WTC11 (cell line): ENCODE results near the gene DTNBP1. TPM values are rescaled to one million over a fixed set of nuclear protein-coding genes. Genes with fewer than 3 reads are reported as not detected.

Experiments
- ATAC-seq: fragments of 200-7000 bp; cut with Tn5 transposase; 2 replicates; pipeline ENCODE4 v1.10.0; 2021; ENCODE audit warnings: mild to moderate bottlenecking, moderate library complexity
- CTCF ChIA-PET: fragments of 300-600 bp; sonication (Branson Sonifier 250); formaldehyde crosslinking; loops from one replicate; lab custom pipeline; 2021; ENCODE audit warnings: antibody characterized with exemption; lab: Charles Lee
- POLR2A ChIA-PET: fragments of 350-600 bp; sonication (Branson Sonifier 250); formaldehyde crosslinking; loops from one replicate; lab custom pipeline; 2021; ENCODE audit warnings: antibody characterized with exemption; lab: Charles Lee
- DNase-seq: peaks from one replicate; pipeline ENCODE4 v3.0.0; 2021; ENCODE audit warnings: low spot score
- H3K27ac Mint-ChIP-seq: 2 replicates; pipeline ENCODE4 v1.8.0; 2021; ENCODE audit warnings: mixed read lengths
- H3K27me3 Mint-ChIP-seq: 2 replicates; pipeline ENCODE4 v1.8.0; 2021; ENCODE audit warnings: low read depth, mild to moderate bottlenecking, moderate library complexity, mixed read lengths
- H3K36me3 Mint-ChIP-seq: 2 replicates; pipeline ENCODE4 v1.8.0; 2021; ENCODE audit warnings: mixed read lengths
- H3K4me1 Mint-ChIP-seq: 2 replicates; pipeline ENCODE4 v1.8.0; 2022; ENCODE audit warnings: mixed read lengths
- H3K4me3 Mint-ChIP-seq: 2 replicates; pipeline ENCODE4 v1.8.0; 2021; ENCODE audit warnings: mild to moderate bottlenecking, moderate library complexity, mixed read lengths
- H3K9me3 Mint-ChIP-seq: 2 replicates; pipeline ENCODE4 v1.8.0; 2021; ENCODE audit warnings: mixed read lengths
- ARID4B ChIP-seq: sonication (generic); formaldehyde crosslinking; IDR thresholded peaks from 2 replicates; pipeline ENCODE4 v1.8.0; 2023; ENCODE audit warnings: missing genetic modification reagents, mild to moderate bottlenecking, borderline replicate concordance
- ATF1 ChIP-seq: sonication (generic); formaldehyde crosslinking; IDR thresholded peaks from 2 replicates; pipeline ENCODE4 v1.8.1; 2023; ENCODE audit warnings: mild to moderate bottlenecking, moderate library complexity, missing genetic modification reagents
- GTF2I ChIP-seq: fragments of 250-450 bp; sonication (Bioruptor Pico); conservative IDR thresholded peaks from 2 replicates; pipeline ENCODE4 v1.4.0; 2021; ENCODE audit warnings: mild to moderate bottlenecking
- IRF1 ChIP-seq: sonication (generic); formaldehyde crosslinking; IDR thresholded peaks from 2 replicates; pipeline ENCODE4 v1.8.0; 2023; ENCODE audit warnings: missing genetic modification reagents
- JUN ChIP-seq: sonication (generic); formaldehyde crosslinking; IDR thresholded peaks from 2 replicates; pipeline ENCODE4 v1.8.0; 2023; ENCODE audit warnings: mild to moderate bottlenecking, missing genetic modification reagents
- NR3C1 ChIP-seq: sonication (generic); formaldehyde crosslinking; conservative IDR thresholded peaks from 2 replicates; pipeline ENCODE4 v1.8.1; 2023; ENCODE audit warnings: low read depth, mild to moderate bottlenecking, missing genetic modification reagents
- PRRX2 ChIP-seq: fragments of 250-450 bp; sonication (Bioruptor Pico); IDR thresholded peaks from 2 replicates; pipeline ENCODE4 v1.8.0; 2021; ENCODE audit warnings: mild to moderate bottlenecking
- TEAD4 ChIP-seq: sonication (generic); formaldehyde crosslinking; IDR thresholded peaks from 2 replicates; pipeline ENCODE4 v1.8.0; 2022; ENCODE audit warnings: mild to moderate bottlenecking, missing genetic modification reagents
- ZBTB43 ChIP-seq: sonication (generic); formaldehyde crosslinking; IDR thresholded peaks from 2 replicates; pipeline ENCODE4 v1.8.1; 2023; ENCODE audit warnings: mild to moderate bottlenecking, missing genetic modification reagents
- ZMAT4 ChIP-seq: fragments of 250-450 bp; sonication (Bioruptor Pico); IDR thresholded peaks from 2 replicates; pipeline ENCODE4 v1.9.0; 2021; ENCODE audit warnings: mild to moderate bottlenecking
- ZNF232 ChIP-seq: sonication (generic); formaldehyde crosslinking; IDR thresholded peaks from 2 replicates; pipeline ENCODE4 v1.8.0; 2022; ENCODE audit warnings: mild to moderate bottlenecking, missing genetic modification reagents
- ZNF671 ChIP-seq: fragments of 250-450 bp; sonication (Bioruptor Pico); IDR thresholded peaks from 2 replicates; pipeline ENCODE4 v1.8.0; 2021; ENCODE audit warnings: mild to moderate bottlenecking
- total RNA-seq: library from RNA; stranded (reverse); gene quantifications from 3 replicates; pipeline ENCODE4 v1.2.3, GENCODE V29; 2021
- TF ChIP-seq, protein P1 (sequence below): fragments of 250-450 bp; sonication (Bioruptor Pico); IDR thresholded peaks from 2 replicates; pipeline ENCODE4 v1.8.0; 2021; ENCODE audit warnings: mild to moderate bottlenecking
- TF ChIP-seq, protein P2 (sequence below): sonication (generic); formaldehyde crosslinking; IDR thresholded peaks from 2 replicates; pipeline ENCODE4 v1.8.1; 2022; ENCODE audit warnings: missing genetic modification reagents, borderline replicate concordance
- TF ChIP-seq, protein P3 (sequence below): sonication (generic); formaldehyde crosslinking; IDR thresholded peaks from 2 replicates; pipeline ENCODE4 v1.8.0; 2022; ENCODE audit warnings: mild to moderate bottlenecking, missing genetic modification reagents

DTNBP1 gene
- total RNA-seq, 1 experiment from 2014 or later: 15.1 TPM

DNA sequence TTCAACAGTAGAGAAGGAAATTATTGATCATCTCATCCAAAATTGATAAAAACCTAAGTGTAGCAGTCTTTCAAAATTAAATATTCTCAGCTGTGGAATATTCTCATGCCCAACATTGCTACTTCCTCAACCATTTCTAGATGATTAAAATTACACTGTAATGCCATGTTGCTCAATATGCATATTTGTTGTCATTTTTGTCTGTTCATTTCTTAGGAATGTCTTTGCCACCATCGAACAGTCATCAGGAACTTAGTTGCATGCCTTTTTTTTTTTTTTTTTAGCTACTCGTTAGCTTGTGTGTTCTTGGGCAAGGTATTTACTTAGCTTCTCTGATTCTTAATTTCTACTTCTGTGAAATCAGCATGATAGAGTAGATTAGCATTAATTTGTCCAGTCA is 188.6 kb downstream of the DTNBP1 start:
- no peaks in the 10 kb centered on the region for H3K9me3 Mint-ChIP-seq
- ATAC-seq (no peak), DNase-seq (no peak)
- peaks cover 26% of the 10 kb centered on the region for H3K36me3 Mint-ChIP-seq
- no peaks in the 10 kb centered on the region for H3K27me3 Mint-ChIP-seq
- 0 out of 2 replicates have a peak overlapping the region, but pooled peaks have one; percentile 23 for H3K27ac Mint-ChIP-seq
- H3K4me3 Mint-ChIP-seq: no peak overlapping the region
- CTCF ChIA-PET: interaction anchor here (0.6 kb wide), 1 partner anchor 248 kb away, joined by 3 read pairs; no protein-coding TSS in a partner anchor
- TF ChIP-seq ATF1 (CRISPR knock-in tag) (no peak), JUN (CRISPR knock-in tag) (no peak), ZNF671 (CRISPR knock-in tag) (no peak), ZBTB43 (CRISPR knock-in tag) (no peak), PRRX2 (CRISPR knock-in tag) (no peak), GTF2I (CRISPR knock-in tag) (no peak), ZMAT4 (CRISPR knock-in tag) (no peak), IRF1 (CRISPR knock-in tag) (no peak), ZNF232 (no peak), TEAD4 (CRISPR knock-in tag) (no peak), NR3C1 (no peak), ARID4B (CRISPR knock-in tag) (no peak)
- TF ChIP-seq, protein P1, sequence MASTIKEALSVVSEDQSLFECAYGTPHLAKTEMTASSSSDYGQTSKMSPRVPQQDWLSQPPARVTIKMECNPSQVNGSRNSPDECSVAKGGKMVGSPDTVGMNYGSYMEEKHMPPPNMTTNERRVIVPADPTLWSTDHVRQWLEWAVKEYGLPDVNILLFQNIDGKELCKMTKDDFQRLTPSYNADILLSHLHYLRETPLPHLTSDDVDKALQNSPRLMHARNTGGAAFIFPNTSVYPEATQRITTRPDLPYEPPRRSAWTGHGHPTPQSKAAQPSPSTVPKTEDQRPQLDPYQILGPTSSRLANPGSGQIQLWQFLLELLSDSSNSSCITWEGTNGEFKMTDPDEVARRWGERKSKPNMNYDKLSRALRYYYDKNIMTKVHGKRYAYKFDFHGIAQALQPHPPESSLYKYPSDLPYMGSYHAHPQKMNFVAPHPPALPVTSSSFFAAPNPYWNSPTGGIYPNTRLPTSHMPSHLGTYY (CRISPR knock-in tag): no peak
- TF ChIP-seq, protein P2, sequence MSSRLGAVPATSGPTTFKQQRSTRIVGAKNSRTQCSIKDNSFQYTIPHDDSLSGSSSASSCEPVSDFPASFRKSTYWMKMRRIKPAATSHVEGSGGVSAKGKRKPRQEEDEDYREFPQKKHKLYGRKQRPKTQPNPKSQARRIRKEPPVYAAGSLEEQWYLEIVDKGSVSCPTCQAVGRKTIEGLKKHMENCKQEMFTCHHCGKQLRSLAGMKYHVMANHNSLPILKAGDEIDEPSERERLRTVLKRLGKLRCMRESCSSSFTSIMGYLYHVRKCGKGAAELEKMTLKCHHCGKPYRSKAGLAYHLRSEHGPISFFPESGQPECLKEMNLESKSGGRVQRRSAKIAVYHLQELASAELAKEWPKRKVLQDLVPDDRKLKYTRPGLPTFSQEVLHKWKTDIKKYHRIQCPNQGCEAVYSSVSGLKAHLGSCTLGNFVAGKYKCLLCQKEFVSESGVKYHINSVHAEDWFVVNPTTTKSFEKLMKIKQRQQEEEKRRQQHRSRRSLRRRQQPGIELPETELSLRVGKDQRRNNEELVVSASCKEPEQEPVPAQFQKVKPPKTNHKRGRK (CRISPR knock-in tag): no peak
- TF ChIP-seq, protein P3, sequence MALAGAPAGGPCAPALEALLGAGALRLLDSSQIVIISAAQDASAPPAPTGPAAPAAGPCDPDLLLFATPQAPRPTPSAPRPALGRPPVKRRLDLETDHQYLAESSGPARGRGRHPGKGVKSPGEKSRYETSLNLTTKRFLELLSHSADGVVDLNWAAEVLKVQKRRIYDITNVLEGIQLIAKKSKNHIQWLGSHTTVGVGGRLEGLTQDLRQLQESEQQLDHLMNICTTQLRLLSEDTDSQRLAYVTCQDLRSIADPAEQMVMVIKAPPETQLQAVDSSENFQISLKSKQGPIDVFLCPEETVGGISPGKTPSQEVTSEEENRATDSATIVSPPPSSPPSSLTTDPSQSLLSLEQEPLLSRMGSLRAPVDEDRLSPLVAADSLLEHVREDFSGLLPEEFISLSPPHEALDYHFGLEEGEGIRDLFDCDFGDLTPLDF (CRISPR knock-in tag): no peak
- POLR2A ChIA-PET: no interaction called here
- peaks cover 67% of the 10 kb centered on the region for H3K4me1 Mint-ChIP-seq
